ENCODE results near the gene SUCNR1. TPM values are rescaled to one million over a fixed set of nuclear protein-coding genes. Genes with fewer than 3 reads are reported as not detected.
"Not testable (repeated sequence)": the region's sequence is repeated elsewhere in the genome, so short reads cannot be mapped to it uniquely, and the experiment has no call there.

Gene SUCNR1
- total RNA-seq, 1 donor from 2014 or later, result 1.8 TPM

- DNase-seq (ENCODE audit: low spot score), result no peak
These were observed 27.6 kb downstream of the SUCNR1 start for GRCh38 chr3:151900884-151901643.

- DNase-seq (ENCODE audit: low spot score), result no peak
These were observed 28.3 kb downstream of the SUCNR1 start for GRCh38 chr3:151901644-151902285.

- no peak for DNase-seq (ENCODE audit: low spot score)
These were observed 30.1 kb downstream of the SUCNR1 start for GRCh38 chr3:151903501-151903991.

- DNase-seq (ENCODE audit: low spot score), result no peak
These were observed 32.2 kb downstream of the SUCNR1 start for GRCh38 chr3:151905647-151906046.

- no peak for DNase-seq (ENCODE audit: low spot score)
These were observed 33.3 kb downstream of the SUCNR1 start for GRCh38 chr3:151906751-151907150.

- no peak for DNase-seq (ENCODE audit: low spot score)
These were observed 35.0 kb downstream of the SUCNR1 start for GRCh38 chr3:151908399-151908798.

GRCh38 chr3:151909681-151910405 lies 36.4 kb downstream of the SUCNR1 start:
- no peak for DNase-seq (ENCODE audit: low spot score)

- DNase-seq (ENCODE audit: low spot score), result no peak
These were observed 38.0 kb downstream of the SUCNR1 start for GRCh38 chr3:151911462-151911861.

GRCh38 chr3:151912028-151912427 lies 38.6 kb downstream of the SUCNR1 start:
- DNase-seq (ENCODE audit: low spot score), result no peak

GRCh38 chr3:151916781-151917180 lies 43.3 kb downstream of the SUCNR1 start:
- no peak for DNase-seq (ENCODE audit: low spot score)

GRCh38 chr3:151918253-151919029 lies 45.0 kb downstream of the SUCNR1 start:
- DNase-seq (ENCODE audit: low spot score), result no peak

GRCh38 chr3:151919030-151919328 lies 45.5 kb downstream of the SUCNR1 start:
- DNase-seq (ENCODE audit: low spot score), result no peak

GRCh38 chr3:151919446-151919845 lies 46.0 kb downstream of the SUCNR1 start:
- DNase-seq (ENCODE audit: low spot score), result no peak

GRCh38 chr3:151923901-151924300 lies 50.5 kb downstream of the SUCNR1 start:
- DNase-seq (ENCODE audit: low spot score), result no peak

GRCh38 chr3:151924753-151925152 lies 51.3 kb downstream of the SUCNR1 start:
- DNase-seq (ENCODE audit: low spot score), result no peak

- no peak for DNase-seq (ENCODE audit: low spot score)
These were observed 52.0 kb downstream of the SUCNR1 start for GRCh38 chr3:151925419-151925818.

- no peak for DNase-seq (ENCODE audit: low spot score)
These were observed 52.4 kb downstream of the SUCNR1 start for GRCh38 chr3:151925876-151926275.

GRCh38 chr3:151926956-151927355 lies 53.5 kb downstream of the SUCNR1 start:
- no peak for DNase-seq (ENCODE audit: low spot score)

- DNase-seq (ENCODE audit: low spot score), result not testable (repeated sequence)
These were observed 54.6 kb downstream of the SUCNR1 start for GRCh38 chr3:151927915-151928525.

GRCh38 chr3:151931171-151931570 lies 57.7 kb downstream of the SUCNR1 start:
- DNase-seq (ENCODE audit: low spot score), result no peak
